HL-60 (cell line): Measurements from ENCODE around the gene NANP.
A peak's percentile ranks its signal among the peaks of the same experiment; 100 is the strongest.

ENCODE experiments used
- DNase-seq, 2 experiments: peaks; one replicate each; pipeline ENCODE4 v3.0.0-alpha.2; 2010 to 2020; ENCODE audit warnings: low read depth in 1 of 2, low spot score in 1 of 2
- H3K27ac ChIP-seq: fragments of 250-450 bp; sonication (Bioruptor Pico); replicated peaks from 2 replicates; pipeline ENCODE4 v1.5.1; 2020; ENCODE audit warnings: mild to moderate bottlenecking, moderate library complexity
- H3K27me3 ChIP-seq: fragments of 250-450 bp; sonication (Bioruptor Pico); 2 replicates; pipeline ENCODE4 v1.5.1; 2021; ENCODE audit warnings: mild to moderate bottlenecking, moderate library complexity; ENCODE audit not compliant: insufficient read depth, poor library complexity, severe bottlenecking
- H3K4me3 ChIP-seq: replicated peaks from 2 replicates; pipeline ENCODE4 v1.5.1; 2011; ENCODE audit warnings: mild to moderate bottlenecking, control low read depth, low read length; ENCODE audit not compliant: insufficient read depth
- CTCF ChIP-seq: IDR thresholded peaks from one replicate; pipeline ENCODE4 v1.5.1; 2011; ENCODE audit warnings: low read length, control low read depth, inconsistent platforms; ENCODE audit not compliant: insufficient read depth
- GABPA ChIP-seq: IDR thresholded peaks from 2 replicates; pipeline ENCODE4 v1.6.1; 2012; ENCODE audit warnings: low read depth
- POLR2AphosphoS5 ChIP-seq: IDR thresholded peaks from 2 replicates; pipeline ENCODE4 v1.6.1; 2012; ENCODE audit warnings: low read depth
- REST ChIP-seq: IDR thresholded peaks from 2 replicates; pipeline ENCODE4 v1.6.1; 2012; ENCODE audit warnings: low read depth; ENCODE audit not compliant: insufficient replicate concordance
- SPI1 ChIP-seq: IDR thresholded peaks from 2 replicates; pipeline ENCODE4 v1.6.1; 2012; ENCODE audit warnings: low read depth, mild to moderate bottlenecking, borderline replicate concordance

Gene NANP

GRCh38 chr20:25574411-25574810, 49.4 kb downstream of the NANP start:
- DNase-seq: peak; percentile 3 to 22
- H3K4me3 ChIP-seq: no peak overlapping the region
- TF ChIP-seq REST (no peak), SPI1 (peak; percentile 5; the same call in 1 of the 2 replicates)
- no peak overlapping the region for H3K27ac ChIP-seq
- peaks cover 2% of the 10 kb centered on the region for H3K27me3 ChIP-seq

DNA sequence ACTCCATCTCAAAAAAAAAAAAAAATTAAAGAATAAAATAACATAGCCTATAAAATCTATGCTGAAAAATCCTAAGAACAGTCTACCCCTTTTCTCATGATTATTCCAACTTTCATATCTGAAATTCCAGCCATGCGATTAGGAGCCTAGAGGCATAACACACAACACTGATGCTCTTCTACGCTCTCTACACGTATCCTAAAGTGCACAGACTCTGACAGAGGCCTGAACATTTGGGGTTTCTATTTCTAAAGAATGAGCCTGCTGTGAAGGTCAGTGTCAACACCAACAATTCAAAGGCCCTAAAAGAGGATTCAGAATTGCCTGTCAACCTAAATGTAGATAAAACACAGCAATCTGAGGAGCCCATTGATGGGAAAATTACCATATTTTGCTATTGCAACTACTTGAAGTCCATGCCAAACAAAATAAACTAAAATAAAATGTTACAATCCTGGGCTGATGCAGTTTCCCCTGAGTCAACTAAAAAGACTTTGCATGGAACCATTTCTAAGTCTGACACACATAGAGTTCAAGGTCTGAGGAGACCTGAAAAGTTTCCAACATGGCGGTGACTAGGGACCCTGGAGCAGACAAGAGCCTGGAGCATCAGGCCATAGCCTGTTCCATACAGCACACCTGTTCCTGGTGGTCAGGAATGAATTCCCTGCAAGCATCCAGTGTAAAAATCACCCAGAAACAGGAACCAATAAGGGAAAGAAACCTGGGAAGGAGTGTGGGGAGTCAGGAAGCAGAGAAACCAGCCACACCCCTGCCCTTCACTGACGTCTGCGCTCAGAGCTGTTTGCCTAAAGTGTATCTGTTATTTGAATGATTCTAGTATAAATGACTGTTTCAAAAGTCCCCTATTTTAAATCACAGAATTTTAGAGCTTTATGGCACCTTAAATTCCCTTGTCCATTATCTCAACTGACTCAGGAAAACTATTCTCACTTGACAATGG, 50.2 kb downstream of the NANP start:
- TF ChIP-seq REST: no peak
- H3K27ac ChIP-seq: no peak overlapping the region
- DNase-seq: no peak
- H3K4me3 ChIP-seq: no peak overlapping the region
- peaks cover 2% of the 10 kb centered on the region for H3K27me3 ChIP-seq

- TF ChIP-seq POLR2AphosphoS5 (no peak), CTCF (no peak), REST (no peak), GABPA (no peak), SPI1 (no peak)
- no peak for DNase-seq
- peaks cover 2% of the 10 kb centered on the region for H3K27me3 ChIP-seq
- no peak overlapping the region for H3K27ac ChIP-seq
- no peak overlapping the region for H3K4me3 ChIP-seq
Observed at GRCh38 chr20:25571817-25572216, 52.0 kb downstream of the NANP start.

GRCh38 chr20:25571240-25571639, 52.6 kb downstream of the NANP start:
- Histone ChIP-seq H3K4me3 (no peak overlapping the region), H3K27ac (no peak overlapping the region), H3K27me3 (peaks cover 2% of the 10 kb centered on the region)
- no peak for DNase-seq
- TF ChIP-seq CTCF (no peak), POLR2AphosphoS5 (no peak), REST (no peak), GABPA (no peak), SPI1 (no peak)
